ENCODE data around the gene PRADC1. TPM values are rescaled to one million over a fixed set of nuclear protein-coding genes. Genes with fewer than 3 reads are reported as not detected.

Gene PRADC1
- total and polyA plus RNA-seq, 4 donors: 12.4 to 54.8 (median 20.9) TPM

- no peaks in the 10 kb centered on the region for H3K36me3 ChIP-seq (ENCODE audit: control insufficient read depth in 1 of 2, insufficient read depth in 2 of 2, low read length in 1 of 2)
- intact Hi-C loops (cut with DNase I): loop anchor here (5.0 kb wide), 2 partner anchors 155 to 505 kb away; partner anchors contain the start of genes ALMS1 (in 1 of the 2) and TPRKB (in 1 of the 2)
- ATAC-seq (ENCODE audit: low FRiP score): no peak
- 1 to 2% methylated on average over 24 to 37 of the region's 37 CpGs for WGBS, 2 donors
- peak overlapping the region; percentile 22 to 58 for H3K4me3 ChIP-seq (ENCODE audit: low read length in 2 of 2)
- H3K4me1 ChIP-seq (ENCODE audit: control insufficient read depth in 1 of 2, insufficient read depth in 2 of 2, low read length in 2 of 2): no peaks in the 10 kb centered on the region
- H3K27me3 ChIP-seq (ENCODE audit: control insufficient read depth in 1 of 2, insufficient read depth in 2 of 2, low read length in 1 of 2): no peaks in the 10 kb centered on the region
- H3K27ac ChIP-seq (ENCODE audit: low read depth in 1 of 2, low read length in 2 of 2): no peak overlapping the region
- no peaks in the 10 kb centered on the region for H3K9me3 ChIP-seq (ENCODE audit: control insufficient read depth, low read length)
- DNase-seq: no peak
Observed at GRCh38 chr2:73232403-73233153, 461 bp downstream of the PRADC1 start.

DNA sequence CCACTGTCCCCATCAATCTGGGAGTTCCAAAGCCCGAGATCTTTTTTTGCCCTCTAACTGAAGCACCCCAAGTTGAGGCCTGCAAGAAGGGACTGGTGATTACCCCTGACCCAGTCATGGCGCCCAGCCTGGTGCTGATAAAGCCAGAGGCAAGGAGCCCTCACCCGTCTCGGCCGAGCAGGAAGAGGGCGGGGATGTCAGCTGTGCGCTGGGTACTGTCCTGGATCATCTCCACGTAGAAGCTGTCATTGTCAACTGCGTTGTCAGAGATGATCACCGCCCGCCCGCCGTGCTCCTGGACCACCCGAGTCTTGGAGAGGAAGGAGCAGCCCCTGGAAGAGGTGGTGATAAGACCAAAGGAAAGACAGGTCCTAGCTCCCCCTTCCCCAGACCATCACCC is 4.4 kb downstream of the PRADC1 start:
- WGBS, 2 donors: 80 to 83% methylated on average over 14 of the region's 14 CpGs
- Histone ChIP-seq H3K27me3 (ENCODE audit: control insufficient read depth in 1 of 2, insufficient read depth in 2 of 2, low read length in 1 of 2) (no peaks in the 10 kb centered on the region), H3K4me1 (ENCODE audit: control insufficient read depth in 1 of 2, insufficient read depth in 2 of 2, low read length in 2 of 2) (no peaks in the 10 kb centered on the region), H3K36me3 (ENCODE audit: control insufficient read depth in 1 of 2, insufficient read depth in 2 of 2, low read length in 1 of 2) (peaks cover 0 to 3% of the 10 kb centered on the region in 2 donors), H3K27ac (ENCODE audit: low read depth in 1 of 2, low read length in 2 of 2) (no peak overlapping the region), H3K4me3 (ENCODE audit: low read length in 2 of 2) (no peak overlapping the region), H3K9me3 (ENCODE audit: control insufficient read depth, low read length) (no peaks in the 10 kb centered on the region)
- DNase-seq (no peak), ATAC-seq (ENCODE audit: low FRiP score) (no peak)
- intact Hi-C loops (cut with DNase I): no loop called here

GRCh38 chr2:73227086-73227485 is 6.0 kb downstream of the PRADC1 start:
- no peak for DNase-seq
- H3K36me3 ChIP-seq (ENCODE audit: control insufficient read depth in 1 of 2, insufficient read depth in 2 of 2, low read length in 1 of 2): peaks cover 0 to 3% of the 10 kb centered on the region in 2 donors
- intact Hi-C loops (cut with DNase I): no loop called here
- no peaks in the 10 kb centered on the region for H3K9me3 ChIP-seq (ENCODE audit: control insufficient read depth, low read length)
- no peak overlapping the region for H3K27ac ChIP-seq (ENCODE audit: low read depth in 1 of 2, low read length in 2 of 2)
- no peaks in the 10 kb centered on the region for H3K4me1 ChIP-seq (ENCODE audit: control insufficient read depth in 1 of 2, insufficient read depth in 2 of 2, low read length in 2 of 2)
- H3K4me3 ChIP-seq (ENCODE audit: low read length in 2 of 2): no peak overlapping the region
- no peaks in the 10 kb centered on the region for H3K27me3 ChIP-seq (ENCODE audit: control insufficient read depth in 1 of 2, insufficient read depth in 2 of 2, low read length in 1 of 2)
- ATAC-seq (ENCODE audit: low FRiP score): no peak
- 82 to 83% methylated on average over 3 of the region's 3 CpGs for WGBS, 2 donors

GRCh38 chr2:73225513-73226360 is 7.3 kb downstream of the PRADC1 start:
- no peaks in the 10 kb centered on the region for H3K4me1 ChIP-seq (ENCODE audit: control insufficient read depth in 1 of 2, insufficient read depth in 2 of 2, low read length in 2 of 2)
- no peaks in the 10 kb centered on the region for H3K27me3 ChIP-seq (ENCODE audit: control insufficient read depth in 1 of 2, insufficient read depth in 2 of 2, low read length in 1 of 2)
- H3K36me3 ChIP-seq (ENCODE audit: control insufficient read depth in 1 of 2, insufficient read depth in 2 of 2, low read length in 1 of 2): peaks cover 0 to 4% of the 10 kb centered on the region in 2 donors
- no peak for ATAC-seq (ENCODE audit: low FRiP score)
- no peaks in the 10 kb centered on the region for H3K9me3 ChIP-seq (ENCODE audit: control insufficient read depth, low read length)
- DNase-seq: no peak
- WGBS, 2 donors: 76 to 80% methylated on average over 9 of the region's 9 CpGs
- no peak overlapping the region for H3K4me3 ChIP-seq (ENCODE audit: low read length in 2 of 2)
- intact Hi-C loops (cut with DNase I): no loop called here
- H3K27ac ChIP-seq (ENCODE audit: low read depth in 1 of 2, low read length in 2 of 2): no peak overlapping the region

- Histone ChIP-seq H3K9me3 (ENCODE audit: control insufficient read depth, low read length) (no peaks in the 10 kb centered on the region), H3K27ac (ENCODE audit: low read depth in 1 of 2, low read length in 2 of 2) (no peak overlapping the region), H3K27me3 (ENCODE audit: control insufficient read depth in 1 of 2, insufficient read depth in 2 of 2, low read length in 1 of 2) (no peaks in the 10 kb centered on the region), H3K4me1 (ENCODE audit: control insufficient read depth in 1 of 2, insufficient read depth in 2 of 2, low read length in 2 of 2) (no peaks in the 10 kb centered on the region), H3K4me3 (ENCODE audit: low read length in 2 of 2) (no peak overlapping the region), H3K36me3 (ENCODE audit: control insufficient read depth in 1 of 2, insufficient read depth in 2 of 2, low read length in 1 of 2) (peaks cover 0 to 4% of the 10 kb centered on the region in 2 donors)
- intact Hi-C loops (cut with DNase I): no loop called here
- ATAC-seq (ENCODE audit: low FRiP score) (no peak), DNase-seq (no peak)
- WGBS, 2 donors: 88 to 94% methylated on average over 4 of the region's 4 CpGs
Observed at GRCh38 chr2:73223821-73224220, 9.2 kb downstream of the PRADC1 start.

GRCh38 chr2:73218298-73218697 is 14.7 kb downstream of the PRADC1 start:
- DNase-seq (no peak), ATAC-seq (ENCODE audit: low FRiP score) (no peak)
- no peaks in the 10 kb centered on the region for H3K4me1 ChIP-seq (ENCODE audit: control insufficient read depth in 1 of 2, insufficient read depth in 2 of 2, low read length in 2 of 2)
- no peak overlapping the region for H3K4me3 ChIP-seq (ENCODE audit: low read length in 2 of 2)
- peaks cover 0 to 1% of the 10 kb centered on the region in 2 donors for H3K36me3 ChIP-seq (ENCODE audit: control insufficient read depth in 1 of 2, insufficient read depth in 2 of 2, low read length in 1 of 2)
- no peaks in the 10 kb centered on the region for H3K27me3 ChIP-seq (ENCODE audit: control insufficient read depth in 1 of 2, insufficient read depth in 2 of 2, low read length in 1 of 2)
- no peaks in the 10 kb centered on the region for H3K9me3 ChIP-seq (ENCODE audit: control insufficient read depth, low read length)
- intact Hi-C loops (cut with DNase I): no loop called here
- no peak overlapping the region for H3K27ac ChIP-seq (ENCODE audit: low read depth in 1 of 2, low read length in 2 of 2)

- ATAC-seq (ENCODE audit: low FRiP score) (no peak), DNase-seq (no peak)
- H3K4me1 ChIP-seq (ENCODE audit: control insufficient read depth in 1 of 2, insufficient read depth in 2 of 2, low read length in 2 of 2): no peaks in the 10 kb centered on the region
- H3K9me3 ChIP-seq (ENCODE audit: control insufficient read depth, low read length): no peaks in the 10 kb centered on the region
- H3K4me3 ChIP-seq (ENCODE audit: low read length in 2 of 2): no peak overlapping the region
- intact Hi-C loops (cut with DNase I): no loop called here
- H3K27me3 ChIP-seq (ENCODE audit: control insufficient read depth in 1 of 2, insufficient read depth in 2 of 2, low read length in 1 of 2): no peaks in the 10 kb centered on the region
- H3K36me3 ChIP-seq (ENCODE audit: control insufficient read depth in 1 of 2, insufficient read depth in 2 of 2, low read length in 1 of 2): peaks cover 0 to 1% of the 10 kb centered on the region in 2 donors
- 81 to 87% methylated on average over 2 of the region's 2 CpGs for WGBS, 2 donors
- H3K27ac ChIP-seq (ENCODE audit: low read depth in 1 of 2, low read length in 2 of 2): no peak overlapping the region
Observed at GRCh38 chr2:73217826-73218225, 15.2 kb downstream of the PRADC1 start.

DNA sequence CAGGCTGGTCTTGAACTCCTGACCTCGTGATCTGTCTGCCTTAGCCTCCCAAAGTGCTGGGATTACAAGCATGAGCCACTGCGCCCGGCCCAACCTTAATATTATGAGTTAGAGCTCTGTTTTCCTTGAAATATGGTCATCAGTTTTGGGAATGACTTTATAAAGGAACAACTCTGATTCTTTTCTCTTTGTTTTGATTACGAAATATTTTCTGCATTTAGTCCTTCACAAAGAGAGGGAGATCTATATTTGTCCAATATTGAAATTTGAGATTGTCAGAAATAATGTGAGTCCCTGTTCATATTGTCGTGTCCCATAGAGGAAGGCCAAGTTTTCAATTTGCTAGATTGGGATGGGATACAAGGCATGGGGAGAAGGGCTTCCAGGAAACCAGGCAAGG is 15.9 kb downstream of the PRADC1 start:
- Histone ChIP-seq H3K27me3 (ENCODE audit: control insufficient read depth in 1 of 2, insufficient read depth in 2 of 2, low read length in 1 of 2) (no peaks in the 10 kb centered on the region), H3K9me3 (ENCODE audit: control insufficient read depth, low read length) (no peaks in the 10 kb centered on the region), H3K4me1 (ENCODE audit: control insufficient read depth in 1 of 2, insufficient read depth in 2 of 2, low read length in 2 of 2) (no peaks in the 10 kb centered on the region), H3K36me3 (ENCODE audit: control insufficient read depth in 1 of 2, insufficient read depth in 2 of 2, low read length in 1 of 2) (peaks cover 0 to 1% of the 10 kb centered on the region in 2 donors), H3K4me3 (ENCODE audit: low read length in 2 of 2) (no peak overlapping the region), H3K27ac (ENCODE audit: low read depth in 1 of 2, low read length in 2 of 2) (no peak overlapping the region)
- intact Hi-C loops (cut with DNase I): no loop called here
- 91 to 94% methylated on average over 5 of the region's 5 CpGs for WGBS, 2 donors
- DNase-seq: no peak
- no peak for ATAC-seq (ENCODE audit: low FRiP score)

Data from aorta (tissue), 5 donors.